ENCODE measurements around the gene SLC25A17. TPM values are rescaled to one million over a fixed set of nuclear protein-coding genes. Genes with fewer than 3 reads are reported as not detected.

Gene SLC25A17
- total RNA-seq, 1 experiment from 2014 or later: 28.1 TPM

GRCh38 chr22:40799008-40799407 is 20.1 kb downstream of the SLC25A17 start:
- H3K4me2 ChIP-seq: no peak overlapping the region
- peaks cover 12% of the 10 kb centered on the region; the same call in 1 of the 2 replicates for H3F3A ChIP-seq (ENCODE audit: insufficient read depth, low read depth)
- TF ChIP-seq EZH2 (IDR thresholded peaks at IDR 0.05; ENCODE audit: low read depth) (no peak), CTCF (conservative IDR thresholded peaks at IDR 0.05) (no peak)
- H3K79me2 ChIP-seq (ENCODE audit: low read depth): no peaks in the 10 kb centered on the region
- no peaks in the 10 kb centered on the region for H3K27me3 ChIP-seq (ENCODE audit: insufficient read depth, low read depth)
- no peaks in the 10 kb centered on the region for H3K9me2 ChIP-seq (ENCODE audit: insufficient read depth)
- intact Hi-C loops (cut with micrococcal nuclease; ENCODE audit: unreplicated experiment): no loop called here
- no peak overlapping the region for H2AFZ ChIP-seq
- no peaks in the 10 kb centered on the region for H3K4me1 ChIP-seq (replicated peaks; ENCODE audit: insufficient read depth)
- no peak overlapping the region for H3K27ac ChIP-seq
- H3K36me3 ChIP-seq (ENCODE audit: low read depth): peaks cover 7% of the 10 kb centered on the region; the same call in 1 of the 2 replicates
- H3K9me3 ChIP-seq (ENCODE audit: insufficient read depth, low read depth): no peaks in the 10 kb centered on the region
- no peak for DNase-seq
- H4K20me1 ChIP-seq (ENCODE audit: insufficient read depth): no peaks in the 10 kb centered on the region
- no TSS peak for BruUV-seq (replicated peaks)
- ChIA-PET CTCF (no interaction called here), POLR2A (ENCODE audit: unreplicated experiment) (no interaction called here)
- H3K4me3 ChIP-seq: no peak overlapping the region

GRCh38 chr22:40797427-40797826 is 21.7 kb downstream of the SLC25A17 start:
- no peaks in the 10 kb centered on the region for H3K9me2 ChIP-seq (ENCODE audit: insufficient read depth)
- H3K79me2 ChIP-seq (ENCODE audit: low read depth): peaks cover 5% of the 10 kb centered on the region; the same call in 1 of the 2 replicates
- ChIA-PET CTCF (no interaction called here), POLR2A (ENCODE audit: unreplicated experiment) (no interaction called here)
- no peak overlapping the region for H3K4me2 ChIP-seq
- no TSS peak for BruUV-seq (replicated peaks)
- peaks cover 15% of the 10 kb centered on the region for H3K36me3 ChIP-seq (ENCODE audit: low read depth)
- intact Hi-C loops (cut with micrococcal nuclease; ENCODE audit: unreplicated experiment): no loop called here
- no peak overlapping the region for H3K27ac ChIP-seq
- H3K9me3 ChIP-seq (ENCODE audit: insufficient read depth, low read depth): no peaks in the 10 kb centered on the region
- H2AFZ ChIP-seq: no peak overlapping the region
- H3K4me3 ChIP-seq: no peak overlapping the region
- peaks cover 8% of the 10 kb centered on the region; the same call in 1 of the 2 replicates for H4K20me1 ChIP-seq (ENCODE audit: insufficient read depth)
- TF ChIP-seq CTCF (conservative IDR thresholded peaks at IDR 0.05): no peak
- TF ChIP-seq EZH2 (IDR thresholded peaks at IDR 0.05; ENCODE audit: low read depth): no peak
- no peaks in the 10 kb centered on the region for H3K27me3 ChIP-seq (ENCODE audit: insufficient read depth, low read depth)
- 0 out of 2 replicates have a peak, but pooled peaks cover 12% of the 10 kb centered on the region for H3F3A ChIP-seq (ENCODE audit: insufficient read depth, low read depth)
- no peak for DNase-seq
- no peaks in the 10 kb centered on the region for H3K4me1 ChIP-seq (replicated peaks; ENCODE audit: insufficient read depth)

GRCh38 chr22:40792451-40792850 is 26.7 kb downstream of the SLC25A17 start:
- Histone ChIP-seq H3K27me3 (ENCODE audit: insufficient read depth, low read depth) (no peaks in the 10 kb centered on the region), H3K9me3 (ENCODE audit: insufficient read depth, low read depth) (no peaks in the 10 kb centered on the region), H3F3A (ENCODE audit: insufficient read depth, low read depth) (0 out of 2 replicates have a peak, but pooled peaks cover 3% of the 10 kb centered on the region), H4K20me1 (ENCODE audit: insufficient read depth) (peaks cover 9% of the 10 kb centered on the region; the same call in 1 of the 2 replicates), H3K27ac (no peak overlapping the region), H3K36me3 (ENCODE audit: low read depth) (peaks cover 23% of the 10 kb centered on the region), H3K4me3 (no peak overlapping the region), H2AFZ (no peak overlapping the region), H3K4me1 (replicated peaks; ENCODE audit: insufficient read depth) (no peaks in the 10 kb centered on the region), H3K79me2 (ENCODE audit: low read depth) (peaks cover 5% of the 10 kb centered on the region; the same call in 1 of the 2 replicates), H3K9me2 (ENCODE audit: insufficient read depth) (no peaks in the 10 kb centered on the region), H3K4me2 (no peak overlapping the region)
- TF ChIP-seq EZH2 (IDR thresholded peaks at IDR 0.05; ENCODE audit: low read depth): no peak
- no peak for TF ChIP-seq CTCF (conservative IDR thresholded peaks at IDR 0.05)
- BruUV-seq (replicated peaks): no TSS peak
- CTCF ChIA-PET: no interaction called here
- intact Hi-C loops (cut with micrococcal nuclease; ENCODE audit: unreplicated experiment): no loop called here
- POLR2A ChIA-PET (ENCODE audit: unreplicated experiment): no interaction called here
- no peak for DNase-seq
